ENCODE data around the gene SLC1A3. TPM values are rescaled to one million over a fixed set of nuclear protein-coding genes. Genes with fewer than 3 reads are reported as not detected.

SLC1A3 gene
- total RNA-seq, 2 experiments from 2014 or later, result 0.34 to 0.74 TPM

DNA sequence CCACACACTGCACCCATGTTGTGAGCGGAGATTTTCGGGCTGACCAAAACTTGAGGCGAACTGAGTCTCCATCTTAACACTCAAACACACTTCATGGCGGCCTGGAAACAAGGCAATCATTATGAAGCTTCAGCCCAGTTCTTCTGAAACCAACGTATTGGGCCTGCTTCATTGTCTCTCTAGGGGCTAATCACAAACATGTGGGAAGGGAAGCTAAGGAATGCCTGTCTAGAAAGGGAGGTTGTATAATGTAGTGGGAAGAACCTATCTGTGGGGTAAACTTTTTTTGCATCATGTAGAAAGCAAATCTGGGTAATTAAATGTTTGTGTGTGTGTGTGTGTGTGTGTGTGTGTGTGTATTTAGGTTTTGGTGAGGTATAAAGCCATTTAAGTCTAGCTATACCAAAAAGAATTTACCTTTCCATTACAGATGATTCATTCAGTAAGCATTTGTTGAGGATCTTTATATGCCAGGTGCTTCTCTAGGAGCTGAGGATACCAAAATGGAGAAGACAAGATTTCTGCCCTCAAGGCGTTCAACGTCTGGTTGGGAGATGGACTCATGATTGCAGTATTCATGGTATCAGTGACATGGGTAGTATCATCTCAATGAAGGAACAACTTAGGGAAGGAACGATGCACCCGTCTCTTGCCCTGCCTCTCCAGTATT is 29.4 kb downstream of the SLC1A3 start:
- TF ChIP-seq, protein P1, sequence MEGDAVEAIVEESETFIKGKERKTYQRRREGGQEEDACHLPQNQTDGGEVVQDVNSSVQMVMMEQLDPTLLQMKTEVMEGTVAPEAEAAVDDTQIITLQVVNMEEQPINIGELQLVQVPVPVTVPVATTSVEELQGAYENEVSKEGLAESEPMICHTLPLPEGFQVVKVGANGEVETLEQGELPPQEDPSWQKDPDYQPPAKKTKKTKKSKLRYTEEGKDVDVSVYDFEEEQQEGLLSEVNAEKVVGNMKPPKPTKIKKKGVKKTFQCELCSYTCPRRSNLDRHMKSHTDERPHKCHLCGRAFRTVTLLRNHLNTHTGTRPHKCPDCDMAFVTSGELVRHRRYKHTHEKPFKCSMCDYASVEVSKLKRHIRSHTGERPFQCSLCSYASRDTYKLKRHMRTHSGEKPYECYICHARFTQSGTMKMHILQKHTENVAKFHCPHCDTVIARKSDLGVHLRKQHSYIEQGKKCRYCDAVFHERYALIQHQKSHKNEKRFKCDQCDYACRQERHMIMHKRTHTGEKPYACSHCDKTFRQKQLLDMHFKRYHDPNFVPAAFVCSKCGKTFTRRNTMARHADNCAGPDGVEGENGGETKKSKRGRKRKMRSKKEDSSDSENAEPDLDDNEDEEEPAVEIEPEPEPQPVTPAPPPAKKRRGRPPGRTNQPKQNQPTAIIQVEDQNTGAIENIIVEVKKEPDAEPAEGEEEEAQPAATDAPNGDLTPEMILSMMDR (IDR thresholded peaks at IDR 0.05), result no peak
- Mint-ChIP-seq H3K27ac (no peak overlapping the region), H3K27me3 (peaks cover 7% of the 10 kb centered on the region), H3K4me1 (ENCODE audit: low read depth) (no peaks in the 10 kb centered on the region), H3K36me3 (ENCODE audit: low read depth) (no peaks in the 10 kb centered on the region), H3K9me3 (no peaks in the 10 kb centered on the region), H3K4me3 (no peak overlapping the region)
- ChIA-PET CTCF (interaction anchor here (0.7 kb wide), 1 partner anchor 15 kb away, joined by 3 read pairs; no protein-coding TSS in a partner anchor), POLR2A (no interaction called here)
- ATAC-seq (no peak), DNase-seq (no peak)
- intact Hi-C loops (cut with micrococcal nuclease), result no loop called here

DNA sequence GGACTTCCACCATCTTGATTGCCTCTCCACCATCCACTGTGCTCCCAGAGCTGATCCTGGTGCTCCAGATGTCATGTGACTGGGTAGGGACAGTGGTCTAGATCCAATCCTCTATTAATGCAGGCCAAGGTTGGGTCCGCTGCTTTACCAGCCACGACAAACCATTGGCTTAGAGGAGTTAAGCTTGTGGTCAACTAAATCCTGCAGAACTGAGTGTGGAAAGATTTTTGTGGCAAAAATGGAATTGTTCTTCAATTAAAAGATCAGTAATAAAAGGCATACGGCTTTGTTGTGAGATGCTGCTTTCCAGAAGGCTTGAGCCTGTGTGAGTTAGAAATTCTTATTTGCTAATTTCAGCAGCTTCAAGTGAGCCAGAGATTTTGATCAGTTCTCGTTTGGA is 30.7 kb downstream of the SLC1A3 start:
- CTCF ChIA-PET, result interaction anchor here (1.1 kb wide), 1 partner anchor 22 kb away, joined by 3 read pairs; no protein-coding TSS in a partner anchor
- Mint-ChIP-seq H3K4me3 (no peak overlapping the region), H3K9me3 (no peaks in the 10 kb centered on the region), H3K4me1 (ENCODE audit: low read depth) (no peaks in the 10 kb centered on the region), H3K36me3 (ENCODE audit: low read depth) (no peaks in the 10 kb centered on the region), H3K27me3 (peaks cover 11% of the 10 kb centered on the region), H3K27ac (no peak overlapping the region)
- POLR2A ChIA-PET, result no interaction called here
- ATAC-seq (no peak), DNase-seq (no peak)
- TF ChIP-seq, protein P1 (IDR thresholded peaks at IDR 0.05), result no peak
- intact Hi-C loops (cut with micrococcal nuclease), result no loop called here

DNA sequence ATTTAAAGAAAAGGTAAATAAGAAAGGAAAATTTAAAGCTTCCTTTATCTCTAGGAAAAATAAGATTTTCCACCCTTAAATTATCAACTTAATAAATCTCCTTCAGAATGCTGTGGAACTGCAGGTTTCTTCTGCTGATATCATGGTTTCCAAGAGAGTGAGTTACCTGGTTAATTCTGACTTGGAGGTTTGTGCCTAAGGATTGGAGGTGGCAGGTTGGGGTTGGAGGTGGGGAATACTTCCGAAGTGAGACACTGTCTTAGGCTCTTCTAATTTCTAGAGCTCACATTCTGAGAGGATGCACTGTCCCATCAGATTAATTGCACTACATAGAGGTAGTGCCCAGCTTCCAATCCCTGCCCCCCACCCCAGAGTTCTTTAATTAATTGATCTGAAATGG is 31.1 kb downstream of the SLC1A3 start:
- Mint-ChIP-seq H3K27ac (no peak overlapping the region), H3K9me3 (no peaks in the 10 kb centered on the region), H3K4me1 (ENCODE audit: low read depth) (no peaks in the 10 kb centered on the region), H3K27me3 (peaks cover 12% of the 10 kb centered on the region), H3K4me3 (no peak overlapping the region), H3K36me3 (ENCODE audit: low read depth) (no peaks in the 10 kb centered on the region)
- intact Hi-C loops (cut with micrococcal nuclease), result no loop called here
- DNase-seq (no peak), ATAC-seq (no peak)
- CTCF ChIA-PET, result interaction anchor here (1.1 kb wide), 1 partner anchor 21 kb away, joined by 3 read pairs; no protein-coding TSS in a partner anchor
- TF ChIP-seq, protein P1 (IDR thresholded peaks at IDR 0.05), result no peak
- POLR2A ChIA-PET, result no interaction called here

DNA sequence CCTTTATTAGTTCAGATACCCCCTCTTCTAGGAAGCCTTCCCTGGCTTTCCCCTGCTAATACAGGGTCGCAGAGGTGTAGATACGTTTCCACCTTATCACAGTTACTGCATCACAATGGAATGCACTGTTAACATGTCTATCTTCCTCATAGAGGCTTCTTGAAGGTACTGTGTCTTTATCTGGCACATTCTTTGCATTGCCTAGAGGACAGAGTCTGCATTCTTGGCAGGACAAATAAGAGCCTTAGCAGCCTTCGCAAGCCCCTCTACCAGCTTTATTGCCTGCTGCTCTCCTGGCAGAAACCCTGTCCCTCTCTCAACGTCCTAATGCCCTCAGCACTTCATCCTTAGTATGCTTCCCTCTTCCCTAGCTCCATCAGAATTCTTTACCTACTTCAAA is 31.6 kb downstream of the SLC1A3 start:
- Mint-ChIP-seq H3K4me1 (ENCODE audit: low read depth) (no peaks in the 10 kb centered on the region), H3K4me3 (no peak overlapping the region), H3K9me3 (no peaks in the 10 kb centered on the region), H3K36me3 (ENCODE audit: low read depth) (no peaks in the 10 kb centered on the region), H3K27ac (no peak overlapping the region), H3K27me3 (peaks cover 14% of the 10 kb centered on the region)
- DNase-seq (no peak), ATAC-seq (no peak)
- intact Hi-C loops (cut with micrococcal nuclease), result no loop called here
- TF ChIP-seq, protein P1 (IDR thresholded peaks at IDR 0.05), result no peak
- POLR2A ChIA-PET, result no interaction called here
- CTCF ChIA-PET, result no interaction called here

DNA sequence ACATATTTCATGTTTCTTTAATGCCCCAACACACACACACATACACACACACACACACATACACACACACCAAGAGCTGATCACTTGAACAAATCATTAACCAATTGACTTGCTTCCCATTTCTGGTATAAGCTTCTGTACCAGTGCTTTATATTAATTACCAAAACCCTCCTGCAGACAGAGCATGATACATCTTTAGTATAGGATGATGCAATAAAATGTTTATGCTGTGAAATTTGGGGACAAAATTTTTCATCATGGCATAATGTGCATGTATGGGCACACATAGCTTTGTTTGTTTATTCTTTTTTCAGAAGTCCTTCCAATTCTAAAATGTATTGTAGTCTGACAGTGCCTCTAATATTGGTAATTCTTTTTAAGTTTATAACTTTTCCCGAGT is 34.5 kb downstream of the SLC1A3 start:
- intact Hi-C loops (cut with micrococcal nuclease), result no loop called here
- ChIA-PET CTCF (no interaction called here), POLR2A (no interaction called here)
- H3K27me3 Mint-ChIP-seq, result peaks cover 16% of the 10 kb centered on the region
- no peak for DNase-seq
- no peak for ATAC-seq
- H3K9me3 Mint-ChIP-seq, result no peaks in the 10 kb centered on the region
- no peak overlapping the region for H3K27ac Mint-ChIP-seq
- TF ChIP-seq, protein P1 (IDR thresholded peaks at IDR 0.05), result no peak
- no peaks in the 10 kb centered on the region for H3K4me1 Mint-ChIP-seq (ENCODE audit: low read depth)
- H3K36me3 Mint-ChIP-seq (ENCODE audit: low read depth), result no peaks in the 10 kb centered on the region
- no peak overlapping the region for H3K4me3 Mint-ChIP-seq

Data from activated CD8-positive, alpha-beta T cell treated with anti-CD3 and anti-CD28 coated beads for 36 hours (primary cell).